ENCODE results near the gene STAT3.

- TF ChIP-seq, protein P1, sequence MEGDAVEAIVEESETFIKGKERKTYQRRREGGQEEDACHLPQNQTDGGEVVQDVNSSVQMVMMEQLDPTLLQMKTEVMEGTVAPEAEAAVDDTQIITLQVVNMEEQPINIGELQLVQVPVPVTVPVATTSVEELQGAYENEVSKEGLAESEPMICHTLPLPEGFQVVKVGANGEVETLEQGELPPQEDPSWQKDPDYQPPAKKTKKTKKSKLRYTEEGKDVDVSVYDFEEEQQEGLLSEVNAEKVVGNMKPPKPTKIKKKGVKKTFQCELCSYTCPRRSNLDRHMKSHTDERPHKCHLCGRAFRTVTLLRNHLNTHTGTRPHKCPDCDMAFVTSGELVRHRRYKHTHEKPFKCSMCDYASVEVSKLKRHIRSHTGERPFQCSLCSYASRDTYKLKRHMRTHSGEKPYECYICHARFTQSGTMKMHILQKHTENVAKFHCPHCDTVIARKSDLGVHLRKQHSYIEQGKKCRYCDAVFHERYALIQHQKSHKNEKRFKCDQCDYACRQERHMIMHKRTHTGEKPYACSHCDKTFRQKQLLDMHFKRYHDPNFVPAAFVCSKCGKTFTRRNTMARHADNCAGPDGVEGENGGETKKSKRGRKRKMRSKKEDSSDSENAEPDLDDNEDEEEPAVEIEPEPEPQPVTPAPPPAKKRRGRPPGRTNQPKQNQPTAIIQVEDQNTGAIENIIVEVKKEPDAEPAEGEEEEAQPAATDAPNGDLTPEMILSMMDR (conservative IDR thresholded peaks at IDR 0.05; ENCODE audit: low read length), result no peak
- TF ChIP-seq EZH2phosphoT487 (IDR thresholded peaks at IDR 0.05; ENCODE audit: borderline replicate concordance, low read depth, low read length), result no peak
Observed at GRCh38 chr17:42404326-42405055, 16.2 kb upstream of the STAT3 start.
